GM19240 (cell line): ENCODE measurements around the gene GNAO1.

Source experiments
- DNase-seq: peaks from one replicate; pipeline ENCODE4 v3.0.0; 2011; ENCODE audit warnings: low spot score; ENCODE audit not compliant: insufficient read length

The GNAO1 gene

DNA sequence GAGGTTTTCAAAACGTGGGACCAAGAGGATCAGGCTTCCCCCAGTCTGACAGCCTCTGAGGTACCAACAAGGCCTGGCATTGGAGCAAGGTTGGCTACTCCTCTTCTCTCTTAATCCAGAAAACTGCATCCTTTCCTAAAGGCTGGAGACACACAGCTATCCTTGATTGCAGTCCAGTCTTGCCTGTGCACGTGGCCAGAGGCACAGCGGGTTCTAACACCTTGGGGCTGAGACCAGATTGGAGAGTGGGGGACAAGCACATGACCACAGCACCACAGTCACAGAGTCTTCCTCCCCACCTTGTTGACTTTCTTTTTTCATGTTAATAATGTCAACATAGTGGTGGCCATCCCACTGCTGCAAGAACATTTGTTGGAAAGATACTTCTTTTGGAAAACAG lies 46.9 kb downstream of the GNAO1 start:
- no peak for DNase-seq

DNA sequence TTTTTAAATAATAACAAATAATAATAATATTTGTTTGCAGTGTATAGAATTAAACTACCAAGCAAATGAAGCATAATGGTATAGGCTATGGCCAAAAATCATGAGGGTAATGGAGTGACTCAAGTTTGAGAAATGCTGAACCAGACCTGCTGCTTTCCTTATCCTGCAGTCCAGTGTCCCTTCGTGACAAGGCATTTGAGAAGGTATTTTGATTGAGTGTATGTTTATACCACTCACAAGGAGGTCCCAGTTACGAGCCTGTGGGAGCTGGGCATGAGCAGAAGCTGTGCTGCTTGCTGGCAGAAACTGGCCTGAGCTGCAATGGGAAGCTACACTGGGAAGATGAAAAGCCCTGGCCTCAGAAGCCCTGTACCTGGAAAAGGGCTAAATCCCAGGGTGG lies 50.3 kb downstream of the GNAO1 start:
- no peak for DNase-seq

DNA sequence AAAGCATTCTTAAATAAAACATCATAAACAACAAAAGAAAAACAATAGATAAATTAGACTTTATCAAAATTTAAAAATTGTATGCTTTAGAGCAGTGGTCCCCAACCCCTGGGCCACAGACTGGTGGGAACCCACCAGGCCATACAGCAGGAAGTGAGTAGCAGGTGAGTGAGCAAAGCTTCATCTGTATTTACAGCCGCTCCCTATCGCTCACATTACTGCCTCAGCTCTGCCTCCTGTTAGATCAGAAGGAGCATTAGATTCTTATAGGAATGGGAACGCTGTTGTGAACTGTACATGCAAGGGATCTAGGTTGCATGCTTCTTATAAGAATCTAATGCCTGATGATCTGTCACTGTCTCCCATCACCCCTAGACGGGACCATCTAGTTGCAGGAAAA lies 51.5 kb downstream of the GNAO1 start:
- no peak for DNase-seq

DNA sequence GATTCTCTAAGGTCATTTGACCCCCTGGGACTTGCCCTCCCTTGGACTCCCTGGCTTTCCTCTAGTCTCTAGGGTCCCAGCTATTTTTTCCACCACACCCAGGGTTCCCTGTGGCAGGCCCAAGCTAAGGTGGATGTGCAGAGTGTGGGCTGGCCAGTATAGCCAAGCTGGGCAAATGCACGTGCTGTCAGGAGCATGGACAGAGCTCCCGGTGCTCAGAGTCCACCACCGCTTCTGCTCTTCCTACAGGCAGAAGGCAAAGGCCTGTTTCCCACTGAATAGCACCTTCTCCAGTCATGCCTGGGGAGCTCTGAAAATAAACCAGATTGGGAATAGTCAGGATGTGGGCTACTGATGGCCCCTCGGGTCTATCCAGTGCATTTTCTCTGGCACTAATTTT lies 53.3 kb downstream of the GNAO1 start:
- DNase-seq, result no peak

DNA sequence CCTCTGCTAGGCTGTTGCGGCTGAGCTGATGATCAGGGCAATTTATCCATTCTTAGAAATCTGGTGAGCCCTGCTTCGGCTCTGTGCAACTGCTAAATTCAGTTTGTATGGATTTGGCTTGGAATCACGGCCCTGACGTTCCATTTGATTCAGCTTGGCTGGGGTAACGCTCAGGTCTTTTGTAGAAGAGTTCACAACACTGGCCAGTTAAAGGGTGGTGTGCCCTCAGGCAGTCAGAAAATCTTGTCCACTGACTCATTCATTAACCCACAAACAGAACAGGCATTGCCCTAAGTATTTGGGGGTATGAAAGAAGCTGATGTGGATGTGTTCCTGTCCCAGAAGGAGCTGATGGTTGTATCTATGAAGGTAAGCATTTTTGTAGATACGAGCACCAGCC lies 53.9 kb downstream of the GNAO1 start:
- DNase-seq, result no peak

DNA sequence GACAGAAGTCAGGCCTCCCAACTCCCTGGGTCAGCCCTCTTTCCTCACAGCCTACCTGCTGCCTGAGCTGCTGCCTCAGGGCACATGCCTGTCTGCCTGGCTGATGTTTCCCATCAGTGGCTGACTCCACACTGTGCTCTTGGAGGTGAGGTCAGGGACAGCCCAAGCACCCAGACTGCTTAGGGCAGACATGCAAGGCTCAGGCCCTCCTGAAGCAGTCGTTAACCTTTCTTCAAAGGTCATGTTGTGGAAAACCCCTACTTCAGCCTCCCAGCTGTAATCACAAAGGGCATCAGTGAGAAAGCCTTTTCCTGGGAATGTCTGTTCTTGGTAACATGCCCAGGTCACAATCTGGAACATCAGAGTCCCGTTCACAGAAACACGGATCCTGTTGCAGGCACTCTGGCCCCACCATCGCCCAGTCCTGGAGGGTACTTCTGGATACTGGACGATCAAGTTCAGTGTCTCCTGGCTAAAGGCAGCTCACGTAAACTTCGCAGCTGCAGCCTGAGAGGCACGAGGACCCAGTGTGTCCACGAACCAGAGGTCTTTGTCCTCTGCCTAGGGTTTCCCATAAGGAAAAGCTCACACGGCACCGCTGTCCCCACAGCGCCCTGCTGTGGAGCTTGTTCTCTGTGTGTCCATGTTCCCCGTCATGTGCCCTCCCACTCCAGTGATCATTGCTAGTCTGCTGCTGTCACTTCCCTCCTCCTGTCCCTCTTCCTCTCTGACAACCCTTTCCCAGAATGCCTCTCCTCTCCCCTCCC lies 54.9 kb downstream of the GNAO1 start:
- no peak for DNase-seq

DNA sequence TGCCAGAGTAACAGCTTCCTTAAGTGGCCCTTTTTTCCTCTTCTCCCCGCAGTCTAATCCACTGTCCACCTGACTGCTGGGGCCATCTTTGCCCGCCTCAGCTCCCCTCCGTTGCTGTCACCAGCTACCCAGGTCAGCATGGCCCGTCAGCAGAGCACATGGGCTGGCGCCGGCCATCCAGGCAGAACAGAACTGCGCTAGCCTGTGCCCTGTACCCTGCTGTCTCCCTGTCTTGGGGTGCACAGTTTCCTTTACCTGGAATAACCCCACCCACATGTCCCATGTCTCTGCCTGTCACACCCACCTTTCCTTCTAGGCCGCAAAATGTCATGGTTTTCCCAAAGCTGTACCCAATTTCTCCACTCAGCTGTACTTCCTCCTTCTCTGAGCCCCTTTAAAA lies 55.7 kb downstream of the GNAO1 start:
- DNase-seq, result no peak

DNA sequence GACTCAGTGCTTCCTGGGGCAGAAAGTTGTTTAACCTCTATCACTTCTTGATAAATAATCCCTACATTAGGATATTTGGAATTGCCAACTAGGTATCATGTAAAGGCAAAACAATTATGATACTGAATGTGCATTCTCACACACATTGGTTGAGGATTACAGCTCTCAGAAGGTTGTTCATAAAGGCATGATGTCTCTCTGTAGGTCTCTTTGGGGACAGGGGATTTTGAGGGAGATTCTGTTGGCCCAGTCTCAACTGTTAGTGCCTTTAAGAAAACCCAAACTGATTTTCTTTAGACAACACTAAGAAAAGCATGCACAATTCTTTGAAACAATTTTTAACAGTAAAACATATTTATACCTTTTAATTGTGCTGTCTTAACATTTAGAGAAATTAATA lies 56.5 kb downstream of the GNAO1 start:
- DNase-seq, result no peak

DNA sequence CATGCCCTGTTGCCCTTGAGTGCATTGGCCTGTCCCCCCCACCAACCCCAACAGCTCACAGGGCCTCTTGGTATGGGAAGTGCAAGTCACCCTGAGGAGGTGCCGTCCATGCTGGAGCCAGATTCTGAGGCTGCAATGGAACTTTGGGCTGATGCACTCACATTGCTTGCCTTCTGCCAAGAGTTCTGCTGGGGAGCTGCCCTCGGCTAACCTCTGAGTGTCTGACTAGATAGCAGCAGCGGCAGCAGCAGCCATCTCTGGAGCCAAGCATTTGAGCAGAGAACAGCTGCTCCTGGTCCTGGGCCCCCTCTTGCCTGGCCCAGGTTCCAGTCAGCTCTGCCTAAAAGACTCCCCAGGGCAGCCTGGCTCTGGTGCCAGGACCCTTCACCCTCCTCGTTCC lies 61.5 kb downstream of the GNAO1 start:
- no peak for DNase-seq

DNA sequence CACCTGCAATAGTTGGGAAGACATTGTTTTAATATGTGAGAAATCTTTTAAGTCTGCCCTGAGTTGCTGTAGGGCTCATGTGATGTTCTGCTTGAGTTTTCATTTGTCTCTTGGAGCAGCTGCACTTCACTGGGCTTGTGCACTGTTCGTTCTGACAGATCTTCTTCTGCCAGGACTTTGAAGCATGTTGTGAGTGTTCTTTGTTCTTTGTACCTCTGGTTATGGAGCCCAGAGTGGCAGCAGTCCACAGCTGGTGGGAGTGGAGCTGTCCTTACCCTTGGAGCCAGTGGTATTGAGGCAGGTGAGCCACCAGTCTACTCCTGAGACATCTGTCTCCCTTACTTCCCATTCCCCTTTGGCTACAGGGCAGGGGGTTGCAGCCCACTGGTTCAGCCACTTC lies 64.6 kb downstream of the GNAO1 start:
- DNase-seq, result no peak

DNA sequence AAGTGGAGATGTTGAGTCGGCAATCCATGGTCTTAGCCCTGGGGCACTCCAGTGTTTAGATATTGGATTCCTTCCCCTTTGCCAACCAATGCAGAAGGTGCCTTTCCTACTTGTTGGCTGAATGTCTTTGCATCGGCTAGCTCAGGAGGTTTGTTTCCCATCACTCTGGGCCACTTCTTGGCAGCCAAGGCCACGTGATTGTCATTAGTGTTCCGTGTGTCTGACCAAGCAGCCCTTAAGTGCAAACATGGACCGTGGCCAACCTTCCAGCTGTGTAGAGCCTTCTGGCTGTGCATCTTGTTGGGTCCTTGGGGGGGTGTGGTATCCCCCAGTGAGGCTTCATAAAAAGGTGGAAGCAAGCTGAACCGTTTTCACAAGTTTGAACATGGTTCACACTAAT lies 66.0 kb downstream of the GNAO1 start:
- DNase-seq, result no peak

DNA sequence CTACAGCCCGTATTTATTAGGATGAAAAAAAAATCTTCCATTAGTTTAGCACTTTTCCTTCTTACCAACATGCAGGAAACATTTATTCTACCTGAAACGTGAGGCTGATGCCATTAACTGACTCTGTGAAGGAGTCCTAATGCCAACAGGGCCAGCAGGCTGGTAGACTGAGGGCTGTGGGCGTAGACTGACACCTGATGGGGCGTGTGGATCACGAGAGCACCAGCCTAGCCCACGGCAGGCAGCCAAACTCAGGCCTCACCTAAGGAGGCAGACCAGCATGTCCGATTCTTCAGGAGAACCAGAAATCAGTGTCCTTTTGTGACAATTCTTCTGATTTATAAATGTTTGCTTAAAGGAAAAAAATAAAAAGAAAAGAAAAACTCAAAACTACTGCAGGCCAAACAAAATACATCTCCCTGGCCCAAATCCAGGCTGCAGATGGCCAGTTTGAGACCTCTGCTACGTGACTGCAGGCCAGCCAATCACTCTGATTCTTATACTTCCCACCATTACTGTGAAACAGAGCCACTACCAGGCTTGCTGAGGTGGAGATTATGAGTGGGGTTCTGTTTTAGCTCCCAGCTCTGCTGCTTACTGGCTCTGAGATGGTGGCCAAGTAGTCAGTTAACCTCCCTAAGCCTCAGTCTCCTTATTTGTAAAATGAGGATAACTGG lies 66.5 kb downstream of the GNAO1 start:
- DNase-seq, result no peak

DNA sequence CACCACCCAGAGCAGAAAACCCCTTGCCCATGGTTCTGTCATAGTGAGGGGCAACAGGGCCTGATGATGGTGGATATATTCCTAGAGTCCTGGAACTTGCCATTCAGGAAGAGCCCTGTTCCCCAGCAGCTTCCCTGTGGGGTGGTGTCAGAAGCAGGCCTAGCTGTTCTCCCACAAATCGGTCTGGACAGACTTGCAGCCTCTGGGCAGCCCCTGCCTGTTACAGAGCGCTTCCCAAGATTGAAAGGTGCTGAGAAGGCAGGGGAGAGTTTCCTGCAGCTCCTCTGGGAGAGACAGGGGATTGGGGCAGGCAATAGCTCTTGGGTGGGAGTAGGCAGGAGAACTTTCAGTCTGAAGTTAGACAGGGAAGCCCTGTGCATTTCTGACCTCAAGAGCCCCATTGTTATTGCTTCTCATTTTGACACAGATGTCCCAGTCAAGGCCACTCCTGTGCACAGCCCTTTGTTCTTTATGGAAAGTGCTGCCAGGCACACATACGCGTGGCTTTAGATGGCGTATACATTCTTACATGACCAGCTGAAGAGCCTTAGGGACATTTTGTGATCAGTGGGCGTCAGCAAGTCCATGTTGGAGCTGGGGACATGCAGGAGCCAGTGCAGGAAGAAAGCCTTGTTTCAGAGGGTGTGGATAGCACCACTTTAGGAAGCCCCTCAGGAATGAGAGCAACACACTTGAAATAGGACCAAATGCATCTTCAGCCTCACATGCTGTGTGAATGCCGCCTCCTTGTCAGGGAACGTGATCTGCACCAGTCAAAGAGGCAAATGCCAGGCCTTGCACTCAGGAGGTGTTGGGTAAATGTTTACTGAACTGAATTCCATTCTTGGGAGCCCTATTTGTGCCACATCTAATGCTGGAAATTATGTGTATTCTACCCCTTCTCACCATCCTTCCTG lies 67.5 kb downstream of the GNAO1 start:
- DNase-seq, result no peak

DNA sequence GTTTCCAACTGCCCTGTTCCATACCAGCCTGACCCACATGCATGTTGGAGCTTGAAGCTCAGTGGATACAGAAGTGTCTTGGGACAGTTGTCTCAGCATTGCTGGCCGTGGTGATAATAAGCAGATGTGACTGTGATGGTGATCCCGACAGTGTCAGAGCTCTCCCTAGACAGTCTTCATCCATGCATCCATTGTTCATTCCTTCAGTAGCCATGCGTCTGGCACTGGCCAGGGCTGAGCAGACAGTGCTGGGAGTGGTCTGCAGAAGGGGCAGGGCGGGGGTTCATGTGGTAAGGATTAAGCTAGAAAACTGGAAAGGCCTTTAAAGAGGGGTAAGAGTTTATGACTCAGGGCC lies 68.1 kb downstream of the GNAO1 start:
- no peak for DNase-seq

DNA sequence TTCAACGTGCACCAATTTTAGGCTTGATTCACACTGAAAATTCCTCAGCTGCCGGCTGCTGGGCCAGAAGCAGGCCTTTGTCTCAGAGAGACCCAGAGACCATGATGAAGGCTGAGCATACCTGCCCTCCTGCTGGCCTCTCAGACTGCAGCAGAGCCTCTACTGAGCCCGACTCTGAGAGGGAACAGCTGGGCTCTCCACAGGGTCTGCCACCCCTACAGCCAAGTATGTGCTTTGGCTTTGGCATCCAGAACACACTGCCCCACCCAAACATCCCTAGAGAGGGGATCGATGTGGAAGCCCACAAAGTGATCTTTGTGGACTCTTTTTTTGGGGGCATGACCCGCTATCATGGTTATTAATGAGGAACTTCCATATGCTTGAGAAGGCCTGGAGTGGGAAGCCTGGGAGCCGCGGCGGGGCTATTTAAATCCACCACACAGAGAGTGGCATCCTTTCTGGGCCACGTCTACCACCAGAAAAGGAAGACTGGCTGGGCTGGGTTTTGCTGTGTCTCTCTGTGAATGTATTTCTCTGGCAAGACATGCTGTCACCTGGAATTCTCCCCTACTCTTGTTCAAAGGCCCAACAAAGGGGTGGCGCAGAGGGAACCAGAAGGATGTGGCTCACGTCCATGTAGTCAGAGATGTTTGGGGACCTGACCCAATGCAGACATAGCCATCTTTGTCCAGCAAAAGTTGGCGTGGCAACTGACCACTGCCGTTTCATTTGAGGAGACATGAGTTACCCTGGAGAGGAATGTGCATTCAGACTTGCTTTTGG lies 69.3 kb downstream of the GNAO1 start:
- no peak for DNase-seq

DNA sequence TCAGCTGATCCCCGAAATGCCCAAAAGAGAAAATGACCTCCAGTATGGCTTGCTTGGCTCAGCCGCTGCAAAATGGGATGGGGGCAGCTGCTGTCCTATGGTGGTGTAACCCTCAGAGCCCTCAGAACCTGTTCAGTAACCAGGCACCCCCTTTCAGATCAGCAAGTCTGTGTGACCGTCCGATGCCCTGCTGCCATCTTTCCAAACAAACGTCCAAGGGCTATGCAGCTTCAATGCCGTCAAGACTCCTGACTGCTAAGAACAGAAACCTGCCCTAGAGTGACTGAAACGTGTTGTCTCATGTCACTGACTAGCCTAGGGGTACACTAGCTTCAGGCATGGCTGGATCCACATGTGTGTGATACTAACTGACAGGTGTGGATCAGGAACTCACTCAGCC lies 70.4 kb downstream of the GNAO1 start:
- no peak for DNase-seq

DNA sequence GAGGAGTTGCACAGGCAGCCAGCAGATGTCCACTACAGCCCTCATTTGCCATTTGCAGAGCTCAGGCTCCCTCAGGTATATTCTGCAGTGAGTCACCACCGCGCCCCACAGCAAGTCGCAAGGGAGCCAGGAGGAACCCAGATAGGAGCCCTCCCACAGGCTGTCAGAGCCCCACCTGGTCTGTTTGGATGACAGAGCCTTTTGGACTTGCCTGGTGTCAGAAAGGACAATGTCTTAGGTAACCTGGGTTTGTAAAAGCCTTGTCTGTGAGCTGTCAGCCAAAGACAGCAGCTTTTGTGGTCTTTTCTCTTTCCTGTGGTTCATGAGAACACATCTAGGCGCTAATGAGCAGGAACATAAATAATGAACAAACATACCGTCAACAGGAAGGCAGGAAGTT lies 70.9 kb downstream of the GNAO1 start:
- DNase-seq, result no peak

DNA sequence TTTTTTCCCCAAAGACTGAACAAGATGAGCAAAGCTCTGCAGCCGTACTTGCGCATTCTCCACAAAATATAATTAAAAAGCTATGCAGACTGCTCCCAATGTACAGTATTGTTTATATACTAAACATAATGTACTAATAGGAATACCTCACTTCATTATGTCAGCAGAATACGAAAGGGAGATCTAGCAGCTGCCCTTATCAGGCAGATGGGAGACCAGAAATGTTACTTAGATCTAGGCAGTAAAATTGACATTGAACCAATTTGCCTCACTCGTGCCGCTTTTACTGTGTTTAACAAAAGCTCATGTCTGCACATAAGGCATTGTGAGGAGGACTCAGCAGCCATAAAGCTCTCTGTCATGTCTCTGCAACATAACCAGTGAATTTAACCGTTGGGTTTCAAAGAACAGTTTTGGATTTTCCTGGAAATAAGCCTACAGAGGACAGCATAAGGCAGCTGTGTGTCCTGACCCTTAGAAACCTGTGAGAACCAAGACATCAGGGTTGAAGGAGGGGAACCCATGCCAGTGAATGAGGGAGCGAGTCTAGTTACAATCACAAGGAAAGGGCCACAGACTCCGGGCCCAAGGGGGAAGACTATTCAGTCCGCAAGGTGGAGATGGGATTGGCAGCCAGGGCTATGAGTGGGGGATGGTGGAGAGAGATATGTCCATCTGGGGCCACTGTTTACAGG lies 71.4 kb downstream of the GNAO1 start:
- no peak for DNase-seq

DNA sequence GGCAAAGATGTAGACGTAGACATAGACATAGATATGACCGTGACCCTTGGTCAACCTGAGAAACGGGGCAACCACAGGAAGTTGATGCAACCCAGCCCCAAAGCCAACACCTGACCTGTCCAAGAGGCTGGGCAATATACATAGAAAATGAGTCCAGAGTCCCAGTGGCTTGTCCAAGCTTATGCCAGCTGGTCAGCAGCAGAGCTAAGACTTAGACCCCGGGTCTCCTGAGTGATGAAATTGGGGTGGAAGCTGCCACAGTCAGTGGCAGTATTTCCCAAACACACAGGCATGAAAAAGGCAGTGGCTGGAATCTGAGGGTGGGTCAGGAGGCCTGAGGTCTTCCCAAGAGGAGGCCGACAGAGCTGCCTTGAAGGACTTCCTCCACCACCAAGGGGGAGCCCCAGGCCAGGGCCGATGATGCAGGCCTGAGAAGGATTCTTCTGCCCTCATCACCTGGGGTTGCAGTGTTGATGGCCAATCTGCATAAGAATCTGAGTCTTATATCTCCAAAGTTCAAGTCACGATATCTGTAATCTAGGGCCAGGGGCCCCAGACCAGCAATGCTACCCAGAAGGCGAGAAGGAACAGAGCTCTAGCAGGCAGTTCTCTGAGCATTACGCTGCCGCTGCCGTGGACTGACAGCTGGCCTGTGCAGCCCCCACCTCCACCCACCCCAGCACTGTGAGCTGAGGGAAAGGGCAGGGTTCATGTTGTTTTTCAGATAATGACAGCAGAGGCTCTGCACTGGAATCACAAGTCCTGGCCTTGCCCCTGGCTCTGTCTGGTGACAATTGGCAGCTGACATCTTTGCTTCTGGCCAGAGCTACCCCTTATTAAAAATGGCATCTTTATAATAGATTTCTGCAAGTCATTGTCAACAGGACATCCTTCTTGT lies 72.7 kb downstream of the GNAO1 start:
- DNase-seq, result no peak

DNA sequence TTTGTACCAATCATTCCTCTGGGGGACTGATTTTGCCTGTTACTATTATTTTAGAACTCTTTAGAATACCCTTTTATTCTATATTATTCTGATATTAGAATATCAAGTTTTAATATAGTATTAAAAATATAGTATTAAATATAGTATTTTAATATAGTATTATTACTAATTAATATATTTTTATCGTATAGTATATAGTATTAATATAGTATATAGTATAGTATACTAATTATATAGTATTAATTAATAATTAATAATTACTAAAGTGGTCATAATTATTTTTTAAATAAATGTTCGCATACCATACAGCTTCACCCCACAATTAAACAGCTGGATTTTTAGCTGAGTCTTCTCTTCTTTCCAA lies 73.3 kb downstream of the GNAO1 start:
- no peak for DNase-seq
